ENCODE measurements around the gene OR52H1. TPM values are rescaled to one million over a fixed set of nuclear protein-coding genes. Genes with fewer than 3 reads are reported as not detected.

The OR52H1 gene
- total RNA-seq, 3 donors from 2014 or later, result 0.96 to 2.0 (median 1.8) TPM

DNA sequence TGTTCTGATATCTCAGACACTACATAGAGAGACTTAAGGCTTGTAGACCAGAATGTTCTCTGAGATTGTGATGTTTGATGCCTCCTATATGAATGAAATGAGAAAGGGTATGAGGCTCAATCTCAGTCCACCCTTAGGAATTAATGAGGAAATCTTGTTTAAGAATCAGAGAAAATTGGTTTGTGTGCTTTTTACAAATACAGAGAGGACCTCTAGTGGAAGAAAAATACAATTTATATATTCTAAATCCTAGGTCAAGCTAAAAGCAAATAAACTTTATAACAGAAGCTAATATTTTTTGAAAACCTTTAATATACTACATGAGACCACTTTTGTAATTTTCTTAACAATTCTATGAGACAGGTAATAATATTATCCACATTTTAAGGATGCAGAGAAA lies 5.0 kb upstream of the OR52H1 start:
- intact Hi-C loops (cut with DNase I; ENCODE audit: low total_unique reads), result no loop called here
- TF ChIP-seq CTCF (IDR thresholded peaks at IDR 0.05) (no peak), POLR2A (IDR thresholded peaks at IDR 0.05) (no peak), POLR2AphosphoS5 (IDR thresholded peaks at IDR 0.05) (no peak)
- H3K9me3 ChIP-seq, result no peaks in the 10 kb centered on the region

GRCh38 chr11:5550440-5551095 lies 2.2 kb upstream of the OR52H1 start:
- Histone ChIP-seq H3K36me3 (no peaks in the 10 kb centered on the region), H3K4me1 (no peaks in the 10 kb centered on the region), H3K27me3 (no peaks in the 10 kb centered on the region), H3K9me3 (no peaks in the 10 kb centered on the region), H3K27ac (no peak overlapping the region), H3K4me3 (no peak overlapping the region)
- intact Hi-C loops (cut with DNase I; ENCODE audit: low total_unique reads), result no loop called here
- DNase-seq (ENCODE audit: low spot score in 2 of 2), result no peak
- TF ChIP-seq POLR2AphosphoS5 (IDR thresholded peaks at IDR 0.05) (no peak), POLR2A (IDR thresholded peaks at IDR 0.05) (no peak), CTCF (IDR thresholded peaks at IDR 0.05) (no peak)

More for the DNA sequence above, 5.0 kb upstream of the OR52H1 start:
- H3K27me3 ChIP-seq, result no peaks in the 10 kb centered on the region
- H3K4me3 ChIP-seq, result no peak overlapping the region
- no peak overlapping the region for H3K27ac ChIP-seq
- DNase-seq (ENCODE audit: low spot score in 2 of 2), result no peak
- H3K4me1 ChIP-seq, result no peaks in the 10 kb centered on the region
- H3K36me3 ChIP-seq, result no peaks in the 10 kb centered on the region

- no peaks in the 10 kb centered on the region for H3K27me3 ChIP-seq
- intact Hi-C loops (cut with DNase I; ENCODE audit: low total_unique reads), result no loop called here
- no peaks in the 10 kb centered on the region for H3K4me1 ChIP-seq
- no peaks in the 10 kb centered on the region for H3K36me3 ChIP-seq
- no peak for DNase-seq (ENCODE audit: low spot score in 2 of 2)
- no peaks in the 10 kb centered on the region for H3K9me3 ChIP-seq
- TF ChIP-seq POLR2A (IDR thresholded peaks at IDR 0.05), result no peak
- TF ChIP-seq POLR2AphosphoS5 (IDR thresholded peaks at IDR 0.05), result no peak
- TF ChIP-seq CTCF (IDR thresholded peaks at IDR 0.05), result no peak
- H3K4me3 ChIP-seq, result no peak overlapping the region
- H3K27ac ChIP-seq, result no peak overlapping the region
These were observed 358 bp downstream of the OR52H1 start for GRCh38 chr11:5547982-5548381.

GRCh38 chr11:5546457-5546856 lies 1.9 kb downstream of the OR52H1 start:
- DNase-seq (ENCODE audit: low spot score in 2 of 2), result no peak
- intact Hi-C loops (cut with DNase I; ENCODE audit: low total_unique reads), result no loop called here
- H3K9me3 ChIP-seq, result no peaks in the 10 kb centered on the region
- no peaks in the 10 kb centered on the region for H3K27me3 ChIP-seq
- no peaks in the 10 kb centered on the region for H3K4me1 ChIP-seq
- H3K4me3 ChIP-seq, result no peak overlapping the region
- no peak for TF ChIP-seq POLR2A (IDR thresholded peaks at IDR 0.05)
- TF ChIP-seq CTCF (IDR thresholded peaks at IDR 0.05), result no peak
- no peak for TF ChIP-seq POLR2AphosphoS5 (IDR thresholded peaks at IDR 0.05)
- no peak overlapping the region for H3K27ac ChIP-seq
- no peaks in the 10 kb centered on the region for H3K36me3 ChIP-seq

DNA sequence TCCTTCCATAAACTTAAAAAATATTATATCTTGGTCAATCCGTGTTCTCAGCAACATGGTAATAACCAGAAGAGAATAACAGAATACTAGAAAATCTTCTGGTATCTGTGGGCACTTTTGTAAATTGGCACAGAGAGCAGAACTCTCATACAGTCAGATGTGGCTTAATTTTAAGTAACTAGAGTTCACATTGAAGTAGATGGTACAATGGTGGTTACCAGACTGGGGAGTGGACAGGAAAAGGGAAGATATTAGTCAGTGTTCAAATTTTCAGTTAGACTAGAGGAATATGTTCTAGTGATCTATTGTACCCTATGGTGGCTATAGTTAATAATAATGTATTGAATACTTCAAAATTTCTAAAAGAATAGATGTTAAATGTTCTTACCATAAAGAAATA lies 6.9 kb downstream of the OR52H1 start:
- Histone ChIP-seq H3K9me3 (no peaks in the 10 kb centered on the region), H3K27ac (no peak overlapping the region), H3K36me3 (no peaks in the 10 kb centered on the region), H3K27me3 (no peaks in the 10 kb centered on the region), H3K4me3 (no peak overlapping the region), H3K4me1 (no peaks in the 10 kb centered on the region)
- no peak for TF ChIP-seq CTCF (IDR thresholded peaks at IDR 0.05)
- no peak for DNase-seq (ENCODE audit: low spot score in 2 of 2)
- intact Hi-C loops (cut with DNase I; ENCODE audit: low total_unique reads), result no loop called here

All from breast epithelium (tissue), 4 donors.